Mammary epithelial cell (primary cell): ENCODE results near the gene NPAS3.

Experiments
- EZH2 ChIP-seq: IDR thresholded peaks from 2 replicates; pipeline ENCODE4 v1.6.1; 2012; ENCODE audit warnings: low read length, inconsistent platforms, borderline replicate concordance
- TF ChIP-seq, protein P1 (sequence below), 2 donors: IDR thresholded peaks in 1 of 2; conservative IDR thresholded peaks in 1 of 2; 2 replicates each; pipeline ENCODE4 v1.5.1; 2011 to 2012; ENCODE audit warnings: inconsistent platforms in 2 of 2, low read length in 2 of 2, mild to moderate bottlenecking in 2 of 2, control low read depth in 1 of 2, low read depth in 1 of 2; ENCODE audit not compliant: insufficient read depth in 1 of 2; ENCODE audit errors: extremely low read depth in 1 of 2

GRCh38 chr14:33063521-33063920, 124.8 kb downstream of the NPAS3 start:
- TF ChIP-seq, protein P1, sequence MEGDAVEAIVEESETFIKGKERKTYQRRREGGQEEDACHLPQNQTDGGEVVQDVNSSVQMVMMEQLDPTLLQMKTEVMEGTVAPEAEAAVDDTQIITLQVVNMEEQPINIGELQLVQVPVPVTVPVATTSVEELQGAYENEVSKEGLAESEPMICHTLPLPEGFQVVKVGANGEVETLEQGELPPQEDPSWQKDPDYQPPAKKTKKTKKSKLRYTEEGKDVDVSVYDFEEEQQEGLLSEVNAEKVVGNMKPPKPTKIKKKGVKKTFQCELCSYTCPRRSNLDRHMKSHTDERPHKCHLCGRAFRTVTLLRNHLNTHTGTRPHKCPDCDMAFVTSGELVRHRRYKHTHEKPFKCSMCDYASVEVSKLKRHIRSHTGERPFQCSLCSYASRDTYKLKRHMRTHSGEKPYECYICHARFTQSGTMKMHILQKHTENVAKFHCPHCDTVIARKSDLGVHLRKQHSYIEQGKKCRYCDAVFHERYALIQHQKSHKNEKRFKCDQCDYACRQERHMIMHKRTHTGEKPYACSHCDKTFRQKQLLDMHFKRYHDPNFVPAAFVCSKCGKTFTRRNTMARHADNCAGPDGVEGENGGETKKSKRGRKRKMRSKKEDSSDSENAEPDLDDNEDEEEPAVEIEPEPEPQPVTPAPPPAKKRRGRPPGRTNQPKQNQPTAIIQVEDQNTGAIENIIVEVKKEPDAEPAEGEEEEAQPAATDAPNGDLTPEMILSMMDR (conservative IDR thresholded peaks at IDR 0.05 in 1 of 2, IDR thresholded peaks at IDR 0.05 in 1 of 2; ENCODE audit: extremely low read depth in 1 of 2, insufficient read depth in 1 of 2, low read depth in 1 of 2, low read length in 2 of 2), result no peak
- TF ChIP-seq EZH2, result no peak
